PFSK-1 (cell line): Measurements from ENCODE around the gene EME1.
A peak's percentile ranks its signal among the peaks of the same experiment; 100 is the strongest.

ENCODE experiments used
- FOXP2 ChIP-seq: optimal IDR thresholded peaks from 2 replicates; pipeline ENCODE3; 2011; ENCODE audit warnings: borderline replicate concordance, control low read depth, inconsistent platforms; ENCODE audit not compliant: insufficient read depth; ENCODE audit errors: extremely low read length, extremely low read depth
- POLR2AphosphoS5 ChIP-seq: IDR thresholded peaks from 2 replicates; pipeline ENCODE4 v1.6.1; 2012; ENCODE audit warnings: low read depth, mild to moderate bottlenecking, control low read depth, low read length, moderate library complexity
- REST ChIP-seq, 2 experiments: IDR thresholded peaks; 2 replicates each; pipeline versions ENCODE4 v1.6.1 to v1.8.0; 2011 to 2012; ENCODE audit warnings: low read depth in 2 of 2, low read length in 2 of 2, control low read depth in 1 of 2, inconsistent platforms in 1 of 2, mild to moderate bottlenecking in 1 of 2, moderate library complexity in 1 of 2; ENCODE audit not compliant: insufficient read depth in 1 of 2
- SIN3A ChIP-seq: IDR thresholded peaks from 2 replicates; pipeline ENCODE4 v1.6.1; 2012; ENCODE audit warnings: mild to moderate bottlenecking, low read length, moderate library complexity, borderline replicate concordance; ENCODE audit not compliant: insufficient read depth
- TAF1 ChIP-seq: IDR thresholded peaks from 2 replicates; pipeline ENCODE4 v1.6.1; 2012; ENCODE audit warnings: low read length, control low read depth, borderline replicate concordance; ENCODE audit not compliant: insufficient read depth

Gene EME1

GRCh38 chr17:50392621-50393020 lies 19.6 kb downstream of the EME1 start:
- TF ChIP-seq POLR2AphosphoS5 (no peak), REST (IDR thresholded peaks at IDR 0.05; ENCODE audit: insufficient read depth in 1 of 2, low read depth in 2 of 2, low read length in 2 of 2) (no peak), TAF1 (no peak), SIN3A (no peak), FOXP2 (no peak)

- TF ChIP-seq REST (IDR thresholded peaks at IDR 0.05; ENCODE audit: insufficient read depth in 1 of 2, low read depth in 2 of 2, low read length in 2 of 2) (no peak), TAF1 (no peak), POLR2AphosphoS5 (no peak)
These were observed 20.7 kb downstream of the EME1 start for GRCh38 chr17:50393700-50394099.

- TF ChIP-seq FOXP2 (no peak), SIN3A (no peak)
These were observed 21.7 kb downstream of the EME1 start for GRCh38 chr17:50394711-50395110.

- TF ChIP-seq SIN3A, result no peak
- no peak for TF ChIP-seq FOXP2
- no peak for TF ChIP-seq TAF1
- no peak for TF ChIP-seq POLR2AphosphoS5
- TF ChIP-seq REST (IDR thresholded peaks at IDR 0.05; ENCODE audit: insufficient read depth in 1 of 2, low read depth in 2 of 2, low read length in 2 of 2), result no peak
These were observed 23.5 kb downstream of the EME1 start for GRCh38 chr17:50396261-50397110.

GRCh38 chr17:50397111-50397918 lies 24.3 kb downstream of the EME1 start, which contains the start of gene LRRC59:
TSS of gene LRRC59 (minus strand) at chr17:50397523. CDS start at chr17:50397317, 206 bp downstream.
- TF ChIP-seq POLR2AphosphoS5, result peak; percentile 90
- peak in 1 of 2 experiments; percentile 53; a peak in 2 of 4 replicates for TF ChIP-seq REST (IDR thresholded peaks at IDR 0.05; ENCODE audit: insufficient read depth in 1 of 2, low read depth in 2 of 2, low read length in 2 of 2)
- peak; percentile 99 for TF ChIP-seq FOXP2
- TF ChIP-seq TAF1, result peak; percentile 92; the same call in 1 of the 2 replicates
- TF ChIP-seq SIN3A, result peak; percentile 97
